Measurements from ENCODE around the gene CCDC178.

GRCh38 chr18:33446604-33447003 is 6.1 kb upstream of the CCDC178 start:
- TF ChIP-seq EZH2 (IDR thresholded peaks at IDR 0.05) (no peak), POLR2AphosphoS5 (IDR thresholded peaks at IDR 0.05; ENCODE audit: borderline replicate concordance, low read depth, low read length) (no peak)

All from SK-N-MC (cell line).